Lung (tissue), 12 donors: ENCODE data around the gene GPRIN1. TPM values are rescaled to one million over a fixed set of nuclear protein-coding genes. Genes with fewer than 3 reads are reported as not detected.
"Not testable (repeated sequence)": the region's sequence is repeated elsewhere in the genome, so short reads cannot be mapped to it uniquely, and the experiment has no call there.

ENCODE experiments used
- ATAC-seq: fragments of 200-7000 bp; cut with Tn5 transposase; one replicate; pipeline ENCODE4 v1.9.1; 2020; ENCODE audit warnings: moderate number of reproducible peaks; ENCODE audit not compliant: insufficient read depth, low FRiP score
- DNase-seq, 3 donors: peaks; one replicate each; pipeline ENCODE4 v3.0.0-alpha.2; 2013 to 2017
- H3K27ac ChIP-seq, 2 donors: one replicate each; pipeline ENCODE4 v1.5.1; 2013; ENCODE audit warnings: mild to moderate bottlenecking in 2 of 2, moderate library complexity in 2 of 2, control low read depth in 1 of 2, inconsistent platforms in 1 of 2, low read depth in 1 of 2, low read length in 1 of 2
- H3K27me3 ChIP-seq, 3 donors: one replicate each; pipeline ENCODE4 v1.5.1; 2013; ENCODE audit warnings: low read length in 2 of 3; ENCODE audit not compliant: control insufficient read depth in 3 of 3, insufficient read depth in 3 of 3
- H3K36me3 ChIP-seq, 4 donors: one replicate each; pipeline ENCODE4 v1.5.1; 2013; ENCODE audit warnings: low read length in 4 of 4, mild to moderate bottlenecking in 1 of 4, moderate library complexity in 1 of 4; ENCODE audit not compliant: control insufficient read depth in 4 of 4, insufficient read depth in 4 of 4
- H3K4me1 ChIP-seq, 5 donors: one replicate each; pipeline ENCODE4 v1.5.1; 2013; ENCODE audit warnings: low read length in 5 of 5, mild to moderate bottlenecking in 2 of 5, moderate library complexity in 1 of 5; ENCODE audit not compliant: control insufficient read depth in 5 of 5, insufficient read depth in 5 of 5
- H3K4me3 ChIP-seq: one replicate; pipeline ENCODE4 v1.5.1; 2013; ENCODE audit warnings: mild to moderate bottlenecking, control low read depth, moderate library complexity
- H3K9ac ChIP-seq, 2 donors: one replicate each; pipeline ENCODE4 v1.5.1; 2013; ENCODE audit warnings: low read length in 2 of 2, control low read depth in 1 of 2; ENCODE audit not compliant: insufficient read depth in 1 of 2
- H3K9me3 ChIP-seq, 4 donors: one replicate each; pipeline ENCODE4 v1.5.1; 2013; ENCODE audit warnings: low read length in 3 of 4, mild to moderate bottlenecking in 1 of 4, moderate library complexity in 1 of 4; ENCODE audit not compliant: control insufficient read depth in 4 of 4, insufficient read depth in 3 of 4
- WGBS, 2 donors: extraction: QIAGEN DNeasy Blood & Tissue Kit; methylation state at CpG; one replicate each; pipeline ENCODE4 v1.1.7; 2013; 5-methylcytosine and 5-hydroxymethylcytosine counted together
- polyA plus RNA-seq, 2 donors: library from polyadenylated mRNA; stranded (reverse); fragments of 200-250 nt; gene quantifications; one replicate each; pipeline ENCODE4 v1.2.1, GENCODE V29; 2013
- total RNA-seq, 2 donors: library from RNA; depleted of rRNA in 1 of 2; stranded (reverse); fragments of >200 nt in 1 of 2; gene quantifications; one replicate each; pipeline ENCODE4 v1.2.1, GENCODE V29; 2014 to 2021
- TF ChIP-seq, protein P1 (sequence below): IDR thresholded peaks from 2 replicates; pipeline ENCODE4 v1.5.1; 2012; ENCODE audit warnings: mild to moderate bottlenecking; ENCODE audit errors: control extremely low read depth, extremely low read depth
- donor health status: control.
- donor health status: control.
- donor health status: Bipolar disorder and iron deficiency.
- donor health status: healthy.
- donor health status: DM: yes; HTN: yes; CAD: no.

The GPRIN1 gene
- total and polyA plus RNA-seq, 4 donors, result 0.39 to 1.1 (median 0.82) TPM

- no peak for ATAC-seq
- TF ChIP-seq, protein P1, sequence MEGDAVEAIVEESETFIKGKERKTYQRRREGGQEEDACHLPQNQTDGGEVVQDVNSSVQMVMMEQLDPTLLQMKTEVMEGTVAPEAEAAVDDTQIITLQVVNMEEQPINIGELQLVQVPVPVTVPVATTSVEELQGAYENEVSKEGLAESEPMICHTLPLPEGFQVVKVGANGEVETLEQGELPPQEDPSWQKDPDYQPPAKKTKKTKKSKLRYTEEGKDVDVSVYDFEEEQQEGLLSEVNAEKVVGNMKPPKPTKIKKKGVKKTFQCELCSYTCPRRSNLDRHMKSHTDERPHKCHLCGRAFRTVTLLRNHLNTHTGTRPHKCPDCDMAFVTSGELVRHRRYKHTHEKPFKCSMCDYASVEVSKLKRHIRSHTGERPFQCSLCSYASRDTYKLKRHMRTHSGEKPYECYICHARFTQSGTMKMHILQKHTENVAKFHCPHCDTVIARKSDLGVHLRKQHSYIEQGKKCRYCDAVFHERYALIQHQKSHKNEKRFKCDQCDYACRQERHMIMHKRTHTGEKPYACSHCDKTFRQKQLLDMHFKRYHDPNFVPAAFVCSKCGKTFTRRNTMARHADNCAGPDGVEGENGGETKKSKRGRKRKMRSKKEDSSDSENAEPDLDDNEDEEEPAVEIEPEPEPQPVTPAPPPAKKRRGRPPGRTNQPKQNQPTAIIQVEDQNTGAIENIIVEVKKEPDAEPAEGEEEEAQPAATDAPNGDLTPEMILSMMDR, result no peak
- Histone ChIP-seq H3K36me3 (no peaks in the 10 kb centered on the region), H3K27me3 (no peaks in the 10 kb centered on the region), H3K27ac (no peak overlapping the region), H3K9ac (no peak overlapping the region), H3K4me3 (no peak overlapping the region), H3K4me1 (peaks cover 0 to 3% (median 0%) of the 10 kb centered on the region in 5 donors), H3K9me3 (no peaks in the 10 kb centered on the region)
- 66 to 71% methylated on average over 18 of the region's 18 CpGs for WGBS, 2 donors
- no peak for DNase-seq
Measured at GRCh38 chr5:176553260-176554085, 56.5 kb downstream of the GPRIN1 start.

- Histone ChIP-seq H3K4me1 (peaks cover 0 to 3% (median 0%) of the 10 kb centered on the region in 5 donors), H3K36me3 (no peaks in the 10 kb centered on the region), H3K4me3 (no peak overlapping the region), H3K9me3 (no peaks in the 10 kb centered on the region), H3K27ac (no peak overlapping the region), H3K27me3 (no peaks in the 10 kb centered on the region), H3K9ac (no peak overlapping the region)
- WGBS, 2 donors, result 82 to 86% methylated on average over 11 of the region's 11 CpGs
- TF ChIP-seq, protein P1, result no peak
- DNase-seq (no peak), ATAC-seq (no peak)
Measured at GRCh38 chr5:176552332-176552869, 57.6 kb downstream of the GPRIN1 start.

- WGBS, 2 donors, result 84 to 89% methylated on average over 11 of the region's 11 CpGs
- not testable (repeated sequence) for H3K27ac ChIP-seq, ATAC-seq
Measured at GRCh38 chr5:176550937-176551336, 59.0 kb downstream of the GPRIN1 start.

DNA sequence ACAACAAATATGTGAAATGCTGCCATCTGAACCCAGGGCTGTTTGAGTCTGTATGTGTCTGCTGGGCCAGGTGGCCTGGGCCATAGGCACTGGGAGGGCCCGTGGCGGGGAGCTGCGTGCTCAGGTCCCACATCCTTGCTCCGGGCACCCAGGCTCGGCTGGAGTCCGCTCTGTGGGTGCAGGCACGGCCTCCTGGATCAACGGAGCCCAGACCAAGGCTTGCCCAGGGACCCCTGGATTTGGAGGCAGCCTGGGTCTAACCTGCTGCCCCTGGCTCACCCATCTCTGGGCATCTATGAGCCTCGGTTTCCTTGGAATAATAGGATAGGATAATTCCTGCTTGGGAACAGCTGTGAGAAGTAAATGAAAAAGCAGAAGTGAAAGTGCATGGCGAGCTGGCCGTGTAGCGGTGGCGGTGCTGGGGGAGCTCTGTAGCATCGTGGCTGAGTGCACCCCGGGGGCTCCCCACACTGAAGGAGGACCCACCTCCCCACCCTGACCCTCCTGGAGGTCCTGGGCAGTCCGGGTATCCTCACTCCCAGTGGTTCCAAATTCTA is 59.6 kb downstream of the GPRIN1 start:
- Histone ChIP-seq H3K9ac (no peak overlapping the region), H3K27ac (no peak overlapping the region), H3K4me1 (peaks cover 0 to 3% (median 0%) of the 10 kb centered on the region in 5 donors), H3K9me3 (no peaks in the 10 kb centered on the region), H3K36me3 (no peaks in the 10 kb centered on the region), H3K27me3 (no peaks in the 10 kb centered on the region), H3K4me3 (no peak overlapping the region)
- TF ChIP-seq, protein P1, result no peak
- WGBS, 2 donors, result 48 to 67% methylated on average over 16 of the region's 16 CpGs
- DNase-seq, result no peak
- no peak for ATAC-seq

More at GRCh38 chr5:176550937-176551336, 59.0 kb downstream of the GPRIN1 start:
- not testable (repeated sequence) for H3K4me1 ChIP-seq, DNase-seq, H3K36me3 ChIP-seq, H3K9ac ChIP-seq, H3K4me3 ChIP-seq, H3K9me3 ChIP-seq, H3K27me3 ChIP-seq
